ENCODE results near the gene TPRX1.

TPRX1 gene

DNA sequence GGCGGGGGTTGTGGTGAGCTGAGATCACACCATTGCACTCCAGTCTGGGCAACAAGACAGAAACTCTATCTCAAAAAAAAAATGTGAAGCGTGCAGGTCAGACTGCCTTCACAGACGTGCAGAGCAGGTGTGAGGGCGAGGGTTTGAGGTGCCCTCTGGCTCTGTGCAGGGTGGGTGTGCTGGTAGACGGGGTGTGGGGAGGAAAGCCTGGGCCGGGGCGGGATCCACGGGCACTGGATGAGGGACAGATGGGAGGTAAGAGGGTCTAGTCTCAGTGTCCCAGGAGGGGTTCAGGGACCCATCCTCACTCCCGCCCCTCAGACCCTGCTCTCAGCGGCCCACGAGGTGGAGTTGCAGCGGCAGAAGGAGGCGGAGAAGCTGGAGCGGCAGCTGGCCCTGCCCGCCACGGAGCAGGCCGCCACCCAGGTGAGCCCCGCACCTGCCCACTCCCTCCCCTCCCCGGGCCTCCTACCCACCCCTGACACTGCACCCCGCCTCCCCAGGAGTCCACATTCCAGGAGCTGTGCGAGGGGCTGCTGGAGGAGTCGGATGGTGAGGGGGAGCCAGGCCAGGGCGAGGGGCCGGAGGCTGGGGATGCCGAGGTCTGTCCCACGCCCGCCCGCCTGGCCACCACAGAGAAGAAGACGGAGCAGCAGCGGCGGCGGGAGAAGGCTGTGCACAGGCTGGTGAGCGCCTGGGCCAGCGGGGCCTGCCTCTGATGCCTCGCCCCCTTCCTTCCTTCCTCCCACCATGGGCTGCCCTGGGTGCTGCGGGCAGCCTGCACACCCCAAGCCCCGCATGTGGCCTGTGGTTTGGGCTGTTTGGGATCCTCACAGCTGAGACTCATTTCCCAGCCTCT lies 49.9 kb downstream of the TPRX1 start:
- Histone ChIP-seq H3K4me3 (no peak overlapping the region), H3K27ac (no peak overlapping the region)

- H3K27ac ChIP-seq = no peak overlapping the region
- no peak overlapping the region for H3K4me3 ChIP-seq
These were observed 51.7 kb downstream of the TPRX1 start for GRCh38 chr19:47752440-47753211.

Measured in skin epidermis (tissue), 12 donors.